Endothelial cell of umbilical vein (primary cell): ENCODE measurements around the gene FOXM1. TPM values are rescaled to one million over a fixed set of nuclear protein-coding genes. Genes with fewer than 3 reads are reported as not detected.

Source experiments
- BruUV-seq: library from RNA; stranded (reverse); fragments of 400-500 nt; replicated peaks from 2 replicates; lab custom pipeline; 2021; lab: Mats Ljungman, UMichigan
- CTCF ChIA-PET: fragments of 300-600, 350-600 bp; sonication (Branson Sonifier 250); formaldehyde crosslinking; loops from one replicate; lab custom pipeline; 2021; ENCODE audit warnings: antibody characterized with exemption, inconsistent platforms; lab: Charles Lee
- POLR2A ChIA-PET: fragments of 300-600, 350-600 bp; sonication (Branson Sonifier 250); formaldehyde crosslinking; loops from one replicate; lab custom pipeline; 2021; ENCODE audit warnings: antibody characterized with exemption, inconsistent platforms; lab: Charles Lee
- DNase-seq: peaks from one replicate; pipeline ENCODE4 v3.0.0-alpha.2; 2011; ENCODE audit warnings: low read depth, low spot score
- FAIRE-seq: peaks from 2 replicates; lab custom pipeline; 2011; peaks lifted over from hg19 to GRCh38; lab: Jason Lieb, UNC
- H2AFZ ChIP-seq: 2 replicates; pipeline ENCODE4 v1.6.0; 2012; ENCODE audit warnings: low read depth, low read length, control low read depth, inconsistent platforms
- H3K27ac ChIP-seq: 2 replicates; pipeline ENCODE4 v1.5.1; 2011; ENCODE audit warnings: low read depth, mild to moderate bottlenecking, control low read depth, low read length, moderate library complexity; ENCODE audit not compliant: insufficient read depth
- H3K27me3 ChIP-seq, 2 experiments: 2 replicates each; pipeline versions ENCODE4 v1.6.0 to v1.6.1; 2011; ENCODE audit warnings: low read length in 2 of 2, mixed read lengths in 1 of 2; ENCODE audit not compliant: control insufficient read depth in 2 of 2, insufficient read depth in 2 of 2
- H3K36me3 ChIP-seq, 2 experiments: 2 replicates in 1 of 2; 3 replicates in 1 of 2; pipeline ENCODE4 v1.5.1; 2011; ENCODE audit warnings: low read length in 2 of 2, mild to moderate bottlenecking in 1 of 2, moderate library complexity in 1 of 2; ENCODE audit not compliant: control insufficient read depth in 2 of 2, insufficient read depth in 2 of 2; ENCODE audit errors: extremely low read depth in 1 of 2
- H3K4me1 ChIP-seq: 3 replicates; pipeline ENCODE4 v1.5.1; 2011; ENCODE audit warnings: mild to moderate bottlenecking, low read length; ENCODE audit not compliant: control insufficient read depth, insufficient read depth; ENCODE audit errors: extremely low read depth
- H3K4me2 ChIP-seq: 2 replicates; pipeline ENCODE4 v1.6.1; 2011; ENCODE audit warnings: low read length, control low read depth, mixed read lengths; ENCODE audit not compliant: insufficient read depth
- H3K4me3 ChIP-seq, 3 experiments: fragments of 200-600 bp in 1 of 3; sonication (generic), shearing (Covaris generic) in 1 of 3; replicated peaks in 1 of 3; 2 replicates each; pipeline ENCODE4 v1.5.1; 2011 to 2016; ENCODE audit warnings: control low read depth in 3 of 3, low read length in 3 of 3, mild to moderate bottlenecking in 2 of 3, inconsistent platforms in 1 of 3, low read depth in 1 of 3, moderate library complexity in 1 of 3; ENCODE audit not compliant: insufficient read depth in 1 of 3
- H3K79me2 ChIP-seq: 2 replicates; pipeline ENCODE4 v1.6.0; 2012; ENCODE audit warnings: low read length, inconsistent platforms; ENCODE audit not compliant: control insufficient read depth, insufficient read depth
- H3K9ac ChIP-seq: replicated peaks from 2 replicates; pipeline ENCODE3; 2011; ENCODE audit warnings: low read length, control low read depth; ENCODE audit not compliant: insufficient read depth; ENCODE audit errors: extremely low read depth
- H3K9me1 ChIP-seq: replicated peaks from 3 replicates; pipeline ENCODE4 v1.6.0; 2011; ENCODE audit warnings: mild to moderate bottlenecking, low read length; ENCODE audit not compliant: control insufficient read depth, insufficient read depth; ENCODE audit errors: extremely low read depth
- H3K9me3 ChIP-seq: replicated peaks from 2 replicates; pipeline ENCODE4 v1.5.1; 2012; ENCODE audit warnings: low read length, inconsistent platforms; ENCODE audit not compliant: control insufficient read depth, insufficient read depth
- H4K20me1 ChIP-seq: replicated peaks from 2 replicates; pipeline ENCODE3; 2011; ENCODE audit warnings: mild to moderate bottlenecking, low read length; ENCODE audit not compliant: control insufficient read depth, insufficient read depth; ENCODE audit errors: extremely low read depth
- EZH2 ChIP-seq: IDR thresholded peaks from 2 replicates; pipeline ENCODE4 v1.6.1; 2012; ENCODE audit warnings: borderline replicate concordance, low read depth, mild to moderate bottlenecking, moderate library complexity, low read length, inconsistent platforms; ENCODE audit not compliant: severe bottlenecking
- FOS ChIP-seq: IDR thresholded peaks from 2 replicates; pipeline ENCODE4 v1.6.1; 2011; ENCODE audit warnings: mild to moderate bottlenecking, low read length, moderate library complexity, borderline replicate concordance; ENCODE audit not compliant: insufficient read depth
- GATA2 ChIP-seq: IDR thresholded peaks from 2 replicates; pipeline ENCODE4 v1.7.0; 2011; ENCODE audit warnings: low read depth, mild to moderate bottlenecking, moderate library complexity, mixed read lengths, low read length; ENCODE audit not compliant: insufficient read length, insufficient read depth
- JUN ChIP-seq: IDR thresholded peaks from 2 replicates; pipeline ENCODE4 v1.6.1; 2011; ENCODE audit warnings: borderline replicate concordance, low read depth; ENCODE audit not compliant: insufficient read length, insufficient read depth
- MAX ChIP-seq: IDR thresholded peaks from 2 replicates; pipeline ENCODE4 v1.6.1; 2011; ENCODE audit not compliant: insufficient read depth, insufficient read length
- MYC ChIP-seq: IDR thresholded peaks from one replicate; pipeline ENCODE4 v1.6.1; 2011; ENCODE audit warnings: mild to moderate bottlenecking, low read depth, low read length
- POLR2A ChIP-seq: IDR thresholded peaks from 2 replicates; pipeline ENCODE4 v1.6.1; 2012; ENCODE audit warnings: low read depth, mild to moderate bottlenecking, control low read depth, low read length
- POLR2AphosphoS5 ChIP-seq: IDR thresholded peaks from 2 replicates; pipeline ENCODE4 v1.6.1; 2012; ENCODE audit warnings: low read depth, mild to moderate bottlenecking, control low read depth, low read length, moderate library complexity; ENCODE audit not compliant: insufficient read depth
- dilution Hi-C: fragments of 300-500 bp; cut with MboI; formaldehyde crosslinking; loops from one replicate; pipeline ENCODE4 v1.15.0; 2019; ENCODE audit warnings: low sequenced_read_pairs; ENCODE audit not compliant: extremely low pct_ligation_motif_present
- intact Hi-C: fragments of 100-400 bp; cut with micrococcal nuclease; formaldehyde crosslinking; loops from one replicate; pipeline ENCODE4 v1.10.0; 2022
- polyA plus RNA-seq, 4 experiments: library from polyadenylated mRNA; depleted of rRNA in 3 of 4; stranded (reverse) in 3 of 4; unstranded in 1 of 4; fragments of >200 nt; gene quantifications; 2 replicates each; pipeline versions ENCODE4 v1.2.1 to v1.2.3, GENCODE V29; 2011 to 2012; ENCODE audit warnings: missing spikeins in 1 of 4
- total RNA-seq: library from RNA; stranded (reverse); gene quantifications from 2 replicates; pipeline ENCODE4 v1.2.3, GENCODE V29; 2021
- TF ChIP-seq, protein P1 (sequence below), 2 donors: IDR thresholded peaks; 1 replicate in 1 of 2; 2 replicates in 1 of 2; pipeline ENCODE4 v1.5.1; 2011; ENCODE audit warnings: low read length in 2 of 2, mild to moderate bottlenecking in 2 of 2, moderate library complexity in 2 of 2, control low read depth in 1 of 2, inconsistent platforms in 1 of 2, low read depth in 1 of 2; ENCODE audit not compliant: insufficient read depth in 1 of 2; ENCODE audit errors: extremely low read depth in 1 of 2

The FOXM1 gene
- total and polyA plus RNA-seq, 2 donors (not counting 3 experiments of a cell fraction or from before 2014, with no cell fraction given), result 43.5 to 136 TPM

DNA sequence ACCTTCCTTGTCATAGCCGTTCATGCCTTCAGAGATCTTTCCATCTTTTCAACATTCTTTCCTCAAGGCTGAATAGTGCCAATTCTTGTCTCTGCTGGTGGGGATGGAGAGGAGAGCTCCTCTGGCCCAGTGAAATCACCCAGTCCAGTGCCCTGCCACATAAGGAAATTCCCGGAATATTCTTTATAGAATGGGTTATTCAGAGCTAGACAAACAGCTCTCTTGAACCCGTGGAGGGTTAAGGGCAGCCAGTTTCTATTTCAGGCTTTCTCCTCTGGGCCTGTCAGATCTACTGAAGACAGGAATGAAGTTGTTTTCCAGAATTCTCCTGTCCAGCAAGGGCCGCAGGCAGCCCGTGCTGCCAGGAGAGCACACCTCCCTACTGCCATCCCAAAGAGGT lies 34.0 kb downstream of the FOXM1 start:
- H4K20me1 ChIP-seq, result no peaks in the 10 kb centered on the region
- no peaks in the 10 kb centered on the region for H3K27me3 ChIP-seq
- no peak overlapping the region for H2AFZ ChIP-seq
- POLR2A ChIA-PET, result no interaction called here
- BruUV-seq, result no TSS peak
- dilution Hi-C loops (no loop called here), intact Hi-C loops (no loop called here)
- DNase-seq (no peak), FAIRE-seq (no peak)
- CTCF ChIA-PET, result interaction anchor here (1.0 to 1.8 kb wide), 3 partner anchors 11 to 199 kb away, joined by 3 to 16 read pairs (median 4); no protein-coding TSS in a partner anchor
- H3K4me3 ChIP-seq, result no peak overlapping the region
- TF ChIP-seq JUN (no peak), MYC (no peak), POLR2AphosphoS5 (no peak), EZH2 (no peak), FOS (no peak), MAX (no peak), POLR2A (no peak), GATA2 (no peak)
- TF ChIP-seq, protein P1, sequence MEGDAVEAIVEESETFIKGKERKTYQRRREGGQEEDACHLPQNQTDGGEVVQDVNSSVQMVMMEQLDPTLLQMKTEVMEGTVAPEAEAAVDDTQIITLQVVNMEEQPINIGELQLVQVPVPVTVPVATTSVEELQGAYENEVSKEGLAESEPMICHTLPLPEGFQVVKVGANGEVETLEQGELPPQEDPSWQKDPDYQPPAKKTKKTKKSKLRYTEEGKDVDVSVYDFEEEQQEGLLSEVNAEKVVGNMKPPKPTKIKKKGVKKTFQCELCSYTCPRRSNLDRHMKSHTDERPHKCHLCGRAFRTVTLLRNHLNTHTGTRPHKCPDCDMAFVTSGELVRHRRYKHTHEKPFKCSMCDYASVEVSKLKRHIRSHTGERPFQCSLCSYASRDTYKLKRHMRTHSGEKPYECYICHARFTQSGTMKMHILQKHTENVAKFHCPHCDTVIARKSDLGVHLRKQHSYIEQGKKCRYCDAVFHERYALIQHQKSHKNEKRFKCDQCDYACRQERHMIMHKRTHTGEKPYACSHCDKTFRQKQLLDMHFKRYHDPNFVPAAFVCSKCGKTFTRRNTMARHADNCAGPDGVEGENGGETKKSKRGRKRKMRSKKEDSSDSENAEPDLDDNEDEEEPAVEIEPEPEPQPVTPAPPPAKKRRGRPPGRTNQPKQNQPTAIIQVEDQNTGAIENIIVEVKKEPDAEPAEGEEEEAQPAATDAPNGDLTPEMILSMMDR (IDR thresholded peaks at IDR 0.05; ENCODE audit: extremely low read depth in 1 of 2, insufficient read depth in 1 of 2, low read depth in 1 of 2, low read length in 2 of 2), result no peak
- H3K4me1 ChIP-seq, result peaks cover 19% of the 10 kb centered on the region
- H3K9me3 ChIP-seq, result no peaks in the 10 kb centered on the region
- no peak overlapping the region for H3K4me2 ChIP-seq
- H3K79me2 ChIP-seq, result no peaks in the 10 kb centered on the region
- no peaks in the 10 kb centered on the region for H3K36me3 ChIP-seq
- no peaks in the 10 kb centered on the region for H3K9me1 ChIP-seq
- H3K27ac ChIP-seq, result no peak overlapping the region
- no peak overlapping the region for H3K9ac ChIP-seq
